Right lobe of liver (tissue), 6 donors: ENCODE data around the gene YPEL3. TPM values are rescaled to one million over a fixed set of nuclear protein-coding genes. Genes with fewer than 3 reads are reported as not detected.

Experiments
- ATAC-seq, 4 donors: fragments of 200-7000 bp; cut with Tn5 transposase; one replicate each; pipeline ENCODE4 v1.9.1; 2020; ENCODE audit warnings: mild to moderate bottlenecking in 4 of 4, moderate library complexity in 4 of 4
- DNase-seq, 3 donors: peaks; one replicate each; pipeline ENCODE4 v3.0.0-alpha.2; 2020
- H3K27ac ChIP-seq, 3 donors: fragments of 200-600 bp; one replicate each; pipeline ENCODE4 v1.8.0; 2022
- H3K27me3 ChIP-seq, 2 donors: fragments of 200-600 bp; one replicate each; pipeline ENCODE4 v1.8.0; 2022
- H3K36me3 ChIP-seq, 4 donors: fragments of 200-600 bp; sonication (generic) in 1 of 4; one replicate each; pipeline versions ENCODE4 v1.5.1 to v1.8.0; 2017 to 2022; ENCODE audit warnings: control low read depth in 1 of 4
- H3K4me1 ChIP-seq, 4 donors: fragments of 200-600 bp; sonication (generic) in 1 of 4; one replicate each; pipeline versions ENCODE4 v1.5.1 to v1.8.0; 2017 to 2022; ENCODE audit warnings: control low read depth in 1 of 4
- H3K4me3 ChIP-seq, 3 donors: fragments of 200-600 bp; one replicate each; pipeline ENCODE4 v1.8.0; 2022
- H3K9me3 ChIP-seq, 4 donors: fragments of 200-600 bp; sonication (generic) in 1 of 4; one replicate each; pipeline versions ENCODE4 v1.5.1 to v1.8.0; 2017 to 2022; ENCODE audit warnings: control low read depth in 1 of 4
- POLR2A ChIP-seq: fragments of 450-650 bp; IDR thresholded peaks from one replicate; pipeline ENCODE4 v1.6.1; 2017; ENCODE audit warnings: antibody characterized with exemption, mild to moderate bottlenecking
- WGBS: methylation state at CpG from one replicate; pipeline ENCODE4 v1.1.6; 2018; ENCODE audit warnings: low coverage, low lambda C conversion rate; ENCODE audit not compliant: insufficient coverage; ENCODE audit errors: missing lambda C conversion rate; 5-methylcytosine and 5-hydroxymethylcytosine counted together
- intact Hi-C, 2 donors: fragments of 100-400 bp; cut with DNase I; formaldehyde crosslinking; loops; one replicate each; pipeline versions ENCODE4 v1.11.2 to v1.14.1; 2022
- total RNA-seq, 6 experiments: library from RNA; depleted of rRNA in 2 of 6; stranded (reverse); fragments of >200 nt in 2 of 6; fragmentation: NEBNext Ultra II Directional in 3 of 6; extraction: Animal tissue kit (Norgen Biotek cat#: 25700) in 3 of 6; gene quantifications; one replicate each; pipeline versions ENCODE4 v1.1.0 to v1.2.4, GENCODE V29; 2016 to 2023
- TF ChIP-seq, protein P1 (sequence below), 4 donors: fragments of 200-600 bp in 3 of 4; fragments of 450-650 bp in 1 of 4; IDR thresholded peaks; one replicate each; pipeline versions ENCODE4 v1.5.1 to v1.8.0; 2016 to 2022; ENCODE audit warnings: antibody characterized with exemption in 4 of 4, mild to moderate bottlenecking in 2 of 4
- donor health status: DM: no; HTN: yes; CAD: no.
- donor health status: DM: no; HTN: no; CAD: no.
- donor health status: DM: no; HTN: no; CAD: no.
- donor health status: DM: no; HTN: yes; CAD: no.
- donor health status: DM: no; HTN: yes; CAD: no.

Gene YPEL3
- total RNA-seq, 6 experiments from 2014 or later: 13.5 to 46.5 (median 21.9) TPM

DNA sequence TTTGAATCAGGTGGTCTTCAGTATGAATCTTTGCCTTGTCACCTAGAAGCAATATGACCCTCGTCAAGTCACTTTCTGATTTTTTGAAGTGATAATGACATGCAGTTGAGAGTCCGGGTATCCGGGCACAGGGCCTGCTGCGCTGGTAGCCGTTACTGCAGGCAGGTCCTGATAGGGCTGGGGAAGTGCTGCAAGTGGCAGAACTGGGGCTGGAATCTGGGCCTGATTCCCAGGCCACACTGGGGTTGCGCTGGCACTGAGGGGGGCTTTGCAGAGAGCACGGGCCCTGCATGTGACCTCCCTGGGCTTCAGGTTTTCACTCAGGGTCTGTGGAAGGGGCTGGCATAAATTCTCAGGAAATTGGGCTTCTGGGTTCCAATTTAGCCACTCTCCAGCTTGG is 17.3 kb downstream of the YPEL3 start:
- no peak for DNase-seq
- Histone ChIP-seq H3K27me3 (no peaks in the 10 kb centered on the region), H3K36me3 (peaks cover 0 to 45% (median 18%) of the 10 kb centered on the region in 4 donors), H3K4me3 (no peak overlapping the region), H3K9me3 (no peaks in the 10 kb centered on the region), H3K4me1 (peaks cover 0 to 26% (median 12%) of the 10 kb centered on the region in 4 donors), H3K27ac (no peak overlapping the region)
- intact Hi-C loops: no loop called here
- 67% methylated on average over 5 of the region's 7 CpGs for WGBS
- TF ChIP-seq POLR2A: no peak
- TF ChIP-seq, protein P1, sequence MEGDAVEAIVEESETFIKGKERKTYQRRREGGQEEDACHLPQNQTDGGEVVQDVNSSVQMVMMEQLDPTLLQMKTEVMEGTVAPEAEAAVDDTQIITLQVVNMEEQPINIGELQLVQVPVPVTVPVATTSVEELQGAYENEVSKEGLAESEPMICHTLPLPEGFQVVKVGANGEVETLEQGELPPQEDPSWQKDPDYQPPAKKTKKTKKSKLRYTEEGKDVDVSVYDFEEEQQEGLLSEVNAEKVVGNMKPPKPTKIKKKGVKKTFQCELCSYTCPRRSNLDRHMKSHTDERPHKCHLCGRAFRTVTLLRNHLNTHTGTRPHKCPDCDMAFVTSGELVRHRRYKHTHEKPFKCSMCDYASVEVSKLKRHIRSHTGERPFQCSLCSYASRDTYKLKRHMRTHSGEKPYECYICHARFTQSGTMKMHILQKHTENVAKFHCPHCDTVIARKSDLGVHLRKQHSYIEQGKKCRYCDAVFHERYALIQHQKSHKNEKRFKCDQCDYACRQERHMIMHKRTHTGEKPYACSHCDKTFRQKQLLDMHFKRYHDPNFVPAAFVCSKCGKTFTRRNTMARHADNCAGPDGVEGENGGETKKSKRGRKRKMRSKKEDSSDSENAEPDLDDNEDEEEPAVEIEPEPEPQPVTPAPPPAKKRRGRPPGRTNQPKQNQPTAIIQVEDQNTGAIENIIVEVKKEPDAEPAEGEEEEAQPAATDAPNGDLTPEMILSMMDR (IDR thresholded peaks at IDR 0.05): no peak
- ATAC-seq: no peak

DNA sequence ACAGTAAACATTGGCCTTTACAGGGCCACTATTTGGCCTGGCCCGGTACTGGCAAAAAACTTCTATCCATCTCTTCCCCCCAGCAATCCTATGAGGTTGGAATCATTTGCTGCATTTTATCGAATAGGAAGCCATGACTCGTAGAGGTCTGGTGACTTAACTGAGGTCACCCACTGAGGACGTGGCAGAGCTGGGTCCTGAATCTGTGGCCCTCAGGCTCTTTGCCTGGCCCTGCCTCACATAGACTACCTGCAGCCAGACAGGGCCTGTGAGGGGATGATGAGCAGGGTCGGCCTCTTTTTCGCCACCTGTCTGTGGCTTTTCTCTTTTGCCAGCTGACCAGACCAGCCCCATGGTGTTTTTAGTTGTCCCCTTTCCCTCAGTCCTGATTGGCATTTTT is 18.4 kb downstream of the YPEL3 start:
- WGBS: 63% methylated on average over 5 of the region's 6 CpGs
- DNase-seq (no peak), ATAC-seq (no peak)
- no peak overlapping the region for H3K27ac ChIP-seq
- no peak overlapping the region for H3K4me3 ChIP-seq
- intact Hi-C loops: no loop called here
- H3K27me3 ChIP-seq: no peaks in the 10 kb centered on the region
- TF ChIP-seq, protein P1 (IDR thresholded peaks at IDR 0.05): no peak
- no peak for TF ChIP-seq POLR2A
- peaks cover 0 to 34% (median 16%) of the 10 kb centered on the region in 4 donors for H3K36me3 ChIP-seq
- peaks cover 0 to 26% (median 12%) of the 10 kb centered on the region in 4 donors for H3K4me1 ChIP-seq
- no peaks in the 10 kb centered on the region for H3K9me3 ChIP-seq

DNA sequence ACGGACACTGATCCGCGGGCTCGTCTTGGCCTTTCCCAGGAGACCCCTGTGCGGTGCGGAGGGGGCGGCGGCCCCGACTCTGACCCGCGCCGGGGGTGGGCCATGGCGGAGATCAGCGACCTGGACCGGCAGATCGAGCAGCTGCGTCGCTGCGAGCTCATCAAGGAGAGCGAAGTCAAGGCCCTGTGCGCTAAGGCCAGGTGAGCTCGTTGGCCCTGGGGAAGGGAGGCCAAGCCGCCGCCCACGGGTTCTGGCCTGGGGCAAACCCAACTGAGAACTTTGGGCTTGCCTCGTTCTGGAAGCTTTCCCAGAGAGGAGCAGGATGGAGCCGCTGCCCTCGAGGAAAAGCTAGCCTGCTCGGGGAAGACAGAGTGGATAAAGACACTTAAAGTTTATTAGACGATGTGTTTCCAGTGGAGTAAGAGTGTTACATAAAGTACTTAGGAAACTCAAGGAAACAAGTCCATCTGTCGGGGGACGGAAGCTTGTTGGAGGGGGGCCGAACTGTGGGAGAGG is 19.7 kb downstream of the YPEL3 start:
- intact Hi-C loops: no loop called here
- ATAC-seq (peak; percentile 55 to 78 (median 67)), DNase-seq (peak in 2 of 3 donors; percentile 63 to 74)
- Histone ChIP-seq H3K9me3 (no peaks in the 10 kb centered on the region), H3K27ac (peak overlapping the region; percentile 82 to 96 (median 84)), H3K36me3 (peaks cover 0 to 41% (median 18%) of the 10 kb centered on the region in 4 donors), H3K27me3 (no peaks in the 10 kb centered on the region), H3K4me1 (peaks cover 0 to 34% (median 12%) of the 10 kb centered on the region in 4 donors), H3K4me3 (peak overlapping the region; percentile 90 to 99 (median 98))
- WGBS: 2% methylated on average over 13 of the region's 33 CpGs
- TF ChIP-seq POLR2A: no peak
- TF ChIP-seq, protein P1 (IDR thresholded peaks at IDR 0.05): no peak

DNA sequence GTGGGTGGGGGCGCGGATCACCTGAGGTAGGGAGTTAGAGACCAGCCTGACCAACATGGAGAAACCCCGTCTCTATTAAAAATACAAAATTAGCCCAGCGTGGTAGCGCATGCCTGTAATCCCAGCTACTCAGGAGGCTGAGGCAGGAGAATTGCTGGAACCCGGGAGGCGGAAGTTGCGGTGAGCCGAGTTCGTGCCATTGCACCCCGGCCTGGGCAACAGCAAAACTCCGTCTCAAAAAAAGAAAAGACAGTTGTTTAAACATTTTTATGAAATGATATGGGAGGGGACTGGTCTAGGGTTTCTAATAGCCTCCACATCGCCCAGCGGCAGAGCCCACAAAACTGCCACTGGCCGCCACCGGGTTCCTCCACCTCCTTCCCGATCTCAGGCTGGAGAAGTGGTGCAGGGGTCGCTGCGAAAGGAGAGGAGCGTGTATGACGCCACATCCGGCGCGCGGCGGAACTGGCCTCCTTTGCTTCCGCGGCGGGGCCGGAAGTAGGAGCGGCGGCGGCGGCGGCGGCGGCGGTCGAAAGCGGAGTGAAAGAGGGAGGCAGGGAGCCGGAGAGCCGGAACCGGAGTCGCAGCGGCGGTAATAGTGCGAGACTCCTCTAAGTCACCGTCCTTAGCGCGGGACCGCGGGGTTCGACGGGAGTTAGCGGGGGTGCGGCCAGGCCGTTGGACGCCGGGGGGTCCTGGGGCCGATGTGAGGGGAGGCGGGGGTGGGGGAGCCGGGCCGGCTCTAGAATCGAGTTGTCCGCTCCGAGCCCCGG is 20.3 kb downstream of the YPEL3 start, which contains the start of gene PPP4C:
TSS of gene PPP4C (plus strand) at position 492 of the 773 bp plus-strand sequence. CDS start 384 bp downstream, outside the sequence.
- H3K27me3 ChIP-seq: no peaks in the 10 kb centered on the region
- peak within 1 kb of the TSS; percentile 82 to 96 (median 84) for H3K27ac ChIP-seq
- intact Hi-C loops: no loop called here
- peak; percentile 92 to 94 (median 94) for DNase-seq
- peak; percentile 95 to 97 (median 96) for ATAC-seq
- no peaks in the 10 kb centered on the region for H3K9me3 ChIP-seq
- TF ChIP-seq, protein P1 (IDR thresholded peaks at IDR 0.05): peak in 1 of 4 donors; percentile 21
- TF ChIP-seq POLR2A: peak; percentile 84
- WGBS: 1% methylated on average over 37 of the region's 67 CpGs
- peaks cover 0 to 36% (median 11%) of the 10 kb centered on the region in 4 donors for H3K4me1 ChIP-seq
- peaks cover 0 to 41% (median 18%) of the 10 kb centered on the region in 4 donors for H3K36me3 ChIP-seq
- H3K4me3 ChIP-seq: peak within 1 kb of the TSS; percentile 90 to 99 (median 98)
